T-helper 2 cell treated with Interferon-gamma antibody and Interleukin-4, amounts not matched to agents 100 ng/mL and 5 ng/mL, for 36 hours (primary cell): ENCODE results near the gene TMEM267. TPM values are rescaled to one million over a fixed set of nuclear protein-coding genes. Genes with fewer than 3 reads are reported as not detected.
"Not testable (repeated sequence)": the region's sequence is repeated elsewhere in the genome, so short reads cannot be mapped to it uniquely, and the experiment has no call there.

Source experiments
- intact Hi-C: fragments of 100-400 bp; cut with micrococcal nuclease; formaldehyde crosslinking; loops from one replicate; pipeline ENCODE4 v1.15.1; 2023
- total RNA-seq: library from RNA; stranded (reverse); gene quantifications from 2 replicates; pipeline ENCODE4 v1.2.3, GENCODE V29; 2022

TMEM267 gene
- total RNA-seq, 1 donor from 2014 or later = 16.9 TPM

- intact Hi-C loops = not testable (repeated sequence)
These were observed 18.2 kb downstream of the TMEM267 start for GRCh38 chr5:43465455-43465854.

DNA sequence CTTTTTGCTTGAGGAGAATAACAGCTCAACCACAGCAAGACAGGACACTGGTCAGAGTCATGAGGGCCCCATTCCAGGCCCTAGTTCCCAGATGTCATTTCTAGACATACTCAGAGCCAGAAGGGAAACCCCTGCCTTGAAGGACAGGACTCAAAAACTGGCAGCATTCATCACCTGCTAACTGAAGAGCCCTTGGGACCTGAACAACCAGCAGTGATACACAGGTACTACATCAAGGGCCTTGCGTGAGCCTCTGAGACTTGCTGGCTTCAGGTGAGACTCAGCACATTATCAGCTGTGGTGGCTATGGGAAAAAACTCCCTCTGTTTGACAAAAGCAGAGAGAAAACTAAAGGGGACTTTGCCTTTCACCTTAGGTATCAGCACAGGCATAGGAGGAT lies 22.6 kb downstream of the TMEM267 start:
- intact Hi-C loops = no loop called here

DNA sequence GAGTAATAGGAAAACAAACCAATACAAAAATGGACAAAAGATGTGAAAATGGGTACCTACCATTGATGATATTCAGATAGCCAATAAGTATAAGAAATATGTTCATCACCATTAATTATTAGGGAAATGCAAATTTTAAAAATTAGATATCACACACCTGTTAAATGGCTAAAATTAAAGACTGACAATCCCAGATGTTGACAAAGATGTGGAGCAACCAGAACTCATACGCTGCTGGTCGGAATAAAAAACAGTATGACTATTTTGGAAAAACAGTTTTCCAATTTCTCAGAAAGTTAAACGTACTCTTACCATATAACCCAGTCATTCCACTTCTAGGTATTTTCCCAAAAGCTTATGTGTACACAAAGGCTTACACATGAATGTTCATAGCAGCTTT lies 27.1 kb downstream of the TMEM267 start:
- intact Hi-C loops = no loop called here

DNA sequence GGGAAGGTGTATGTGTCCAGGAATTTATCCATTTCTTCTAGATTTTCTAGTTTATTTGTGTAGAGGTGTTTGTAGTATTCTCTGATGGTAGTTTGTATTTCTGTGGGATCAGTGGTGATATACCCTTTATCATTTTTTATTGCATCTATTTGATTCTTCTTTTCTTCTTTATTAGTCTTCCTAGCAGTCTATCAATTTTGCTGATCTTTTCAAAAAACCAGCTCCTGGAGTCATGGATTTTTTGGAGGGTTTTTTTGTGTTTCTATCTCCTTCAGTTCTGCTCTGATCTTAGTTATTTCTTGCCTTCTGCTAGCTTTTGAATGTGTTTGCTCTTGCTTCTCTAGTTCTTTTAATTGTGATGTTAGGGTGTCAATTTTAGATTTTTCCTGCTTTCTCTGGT lies 42.1 kb downstream of the TMEM267 start:
- intact Hi-C loops = not testable (repeated sequence)

DNA sequence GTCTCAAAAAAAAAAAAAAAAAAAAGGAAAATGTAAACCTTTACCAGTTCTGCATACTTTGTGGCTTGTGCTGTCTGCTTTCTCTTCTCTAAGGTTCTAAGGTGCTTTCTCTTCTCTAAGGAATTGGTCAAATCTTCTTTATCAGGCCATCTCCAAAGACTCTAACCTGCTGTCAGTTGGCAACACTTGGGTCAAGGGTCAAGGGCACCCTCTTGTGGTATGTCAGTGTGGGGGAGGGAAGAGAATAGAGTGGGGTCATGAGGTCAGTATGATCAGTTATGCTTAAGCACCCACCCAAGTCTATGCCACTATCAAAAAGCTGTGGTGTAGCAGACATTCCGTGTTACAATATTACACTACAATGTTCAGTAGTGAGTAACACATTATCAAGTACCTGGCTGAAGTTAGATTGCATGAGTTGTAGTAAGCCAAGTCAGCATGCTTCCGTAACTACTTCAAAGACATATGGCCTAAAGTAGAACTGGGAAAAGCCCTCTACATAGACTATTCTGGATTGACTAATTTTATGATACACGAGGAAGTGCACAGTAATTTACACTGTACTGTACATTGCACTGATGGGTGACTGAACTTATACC lies 46.5 kb downstream of the TMEM267 start:
- intact Hi-C loops = no loop called here

GRCh38 chr5:43433382-43433781 lies 50.3 kb downstream of the TMEM267 start:
- intact Hi-C loops = no loop called here

- intact Hi-C loops = no loop called here
These were observed 50.9 kb downstream of the TMEM267 start for GRCh38 chr5:43432486-43433375.

GRCh38 chr5:43429706-43430105 lies 54.0 kb downstream of the TMEM267 start:
- intact Hi-C loops = no loop called here

DNA sequence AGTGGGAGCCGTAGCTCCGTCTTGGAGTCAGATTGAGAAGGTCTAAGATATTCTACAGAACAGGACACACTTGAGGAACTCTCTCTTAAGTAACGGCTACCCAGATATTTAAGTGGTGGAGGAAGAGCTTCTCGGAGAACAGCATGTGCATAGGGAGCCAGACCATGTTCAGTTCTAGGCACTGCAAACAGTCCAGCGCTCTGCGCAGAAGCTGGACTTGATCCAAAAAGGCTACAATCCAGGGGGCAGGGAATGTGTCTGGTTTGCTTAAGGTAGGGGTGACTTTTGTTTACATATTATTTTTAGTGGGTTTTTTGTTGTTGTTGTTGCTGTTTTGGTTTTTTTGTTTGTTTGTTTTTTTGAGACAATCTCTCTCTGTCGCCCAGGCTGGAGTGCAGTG lies 54.6 kb downstream of the TMEM267 start:
- intact Hi-C loops = no loop called here

- intact Hi-C loops = no loop called here
These were observed 56.4 kb downstream of the TMEM267 start for GRCh38 chr5:43427306-43427705.

- intact Hi-C loops = no loop called here
These were observed 57.7 kb downstream of the TMEM267 start for GRCh38 chr5:43425983-43426382.

GRCh38 chr5:43423086-43423485 lies 60.6 kb downstream of the TMEM267 start:
- intact Hi-C loops = not testable (repeated sequence)

DNA sequence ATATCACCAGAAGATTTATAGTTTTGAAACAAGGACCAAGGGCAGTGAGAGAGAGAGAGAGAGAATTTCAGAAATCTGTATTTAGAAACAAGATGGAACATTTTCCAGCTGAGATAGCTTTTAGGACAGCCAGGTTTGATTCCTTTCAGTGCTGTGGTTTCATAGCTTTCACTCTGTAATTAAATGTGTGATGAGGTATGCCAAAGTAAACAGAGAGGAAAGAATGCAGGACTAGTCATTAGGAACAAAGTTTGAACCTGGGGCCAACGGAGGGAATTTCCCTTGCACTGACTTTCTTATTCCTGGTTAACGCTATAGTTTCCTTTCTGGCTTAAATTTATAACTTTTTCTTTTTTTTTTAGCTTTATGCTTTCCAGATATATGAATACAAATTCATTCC lies 61.5 kb downstream of the TMEM267 start:
- intact Hi-C loops = no loop called here

GRCh38 chr5:43421450-43422133 lies 62.1 kb downstream of the TMEM267 start:
- intact Hi-C loops = no loop called here

DNA sequence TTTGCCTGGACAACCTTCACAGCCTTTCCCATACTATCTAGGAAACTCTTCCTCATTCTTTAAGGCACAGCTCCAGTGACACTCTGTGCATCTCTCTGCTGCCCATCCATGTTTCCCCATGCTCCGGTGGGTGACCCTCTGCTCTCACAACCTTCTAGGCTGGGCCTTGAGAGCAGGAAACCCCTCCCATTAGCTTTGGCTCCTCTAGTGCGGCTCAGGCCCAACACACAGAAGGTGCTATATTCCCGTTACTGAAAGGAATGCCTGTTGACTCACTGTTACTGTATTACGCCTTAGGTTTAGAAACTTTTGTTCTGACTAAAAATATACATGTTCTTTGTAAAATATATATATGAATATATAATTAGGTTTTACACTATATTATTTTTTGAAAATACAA lies 63.4 kb downstream of the TMEM267 start:
- intact Hi-C loops = no loop called here

DNA sequence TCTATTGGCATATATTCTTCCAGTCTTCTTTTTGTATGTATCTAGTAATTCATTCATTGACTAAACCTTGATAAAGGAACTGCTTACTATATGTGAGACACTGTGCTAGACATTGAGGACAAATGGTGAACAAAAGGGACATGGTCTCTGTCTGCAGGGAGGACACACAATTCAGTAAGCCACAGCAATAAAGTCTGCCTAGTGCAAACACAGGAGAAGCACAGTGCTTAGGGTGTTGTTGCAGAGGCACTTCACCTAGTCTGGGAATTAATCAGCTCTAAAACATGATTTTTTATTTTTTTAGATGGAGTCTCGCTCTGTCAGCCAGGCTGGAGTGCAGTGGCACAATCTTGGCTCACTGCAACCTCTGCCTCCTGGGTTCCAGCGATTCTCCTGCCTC lies 65.1 kb downstream of the TMEM267 start:
- intact Hi-C loops = no loop called here

DNA sequence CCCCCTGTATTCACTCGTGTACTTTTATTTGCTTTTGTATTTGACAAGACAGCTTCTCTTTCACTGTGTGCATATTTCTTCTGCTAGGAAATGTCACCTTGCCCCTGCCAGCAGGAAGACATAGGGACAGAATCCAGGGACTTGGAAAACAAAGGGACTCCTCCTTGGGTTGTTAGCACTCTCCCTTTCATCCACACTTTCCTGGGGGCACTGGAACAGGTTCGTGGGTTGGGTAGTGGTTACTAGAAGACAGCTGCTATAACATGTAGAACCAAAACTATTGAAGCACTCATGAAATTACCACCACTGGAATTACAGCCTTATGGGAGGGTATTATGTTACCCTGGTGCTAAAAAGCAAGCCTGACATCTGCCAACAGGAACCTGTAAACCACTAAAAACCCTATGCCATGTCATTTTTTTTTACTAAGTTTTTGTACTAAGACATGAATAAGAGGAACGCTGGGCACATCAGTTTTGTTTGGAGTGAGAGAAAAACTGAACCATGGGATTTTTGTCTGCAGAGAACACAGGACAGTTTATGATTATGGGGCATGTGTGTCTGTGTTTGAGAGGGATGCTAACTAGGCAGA lies 66.8 kb downstream of the TMEM267 start:
- intact Hi-C loops = no loop called here

DNA sequence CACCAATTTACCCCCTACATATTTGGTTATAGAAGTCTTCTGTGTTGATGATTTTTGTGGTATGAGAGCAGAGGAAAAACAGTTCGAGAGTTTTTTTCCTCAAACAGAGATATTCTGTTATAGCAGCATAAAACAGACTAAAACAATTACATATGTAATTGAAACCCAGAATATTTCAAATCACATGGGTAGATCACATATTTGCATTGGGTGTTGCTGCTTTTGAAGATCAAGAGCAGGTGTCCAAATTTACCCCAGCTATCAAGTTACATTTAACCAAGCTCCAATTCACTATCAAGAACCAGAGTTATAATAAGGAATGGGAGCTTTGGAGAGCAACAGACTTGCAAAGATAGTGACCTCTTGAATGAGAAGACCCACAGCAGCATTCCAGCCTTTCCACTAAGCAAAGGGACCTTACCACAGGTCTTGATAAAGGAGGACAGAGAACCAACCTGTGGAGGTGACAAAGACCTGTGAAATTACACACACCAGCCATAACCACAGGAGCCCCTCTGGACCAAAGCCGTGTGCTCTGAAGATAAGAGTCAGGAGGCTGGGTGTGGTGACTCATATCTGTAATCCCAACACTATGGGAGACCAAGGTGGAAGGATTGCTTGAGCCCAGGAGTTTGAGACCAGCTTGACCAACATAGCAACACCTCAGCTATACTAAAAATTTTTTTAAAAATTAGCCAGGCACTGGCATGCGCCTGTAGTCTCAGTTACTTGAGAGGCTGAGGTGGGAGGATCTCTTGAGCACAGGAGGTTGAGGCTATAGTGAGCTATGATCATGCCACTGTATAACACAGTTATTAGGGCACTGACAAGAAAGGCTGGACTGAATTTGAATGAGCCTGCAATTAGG lies 67.5 kb downstream of the TMEM267 start:
- intact Hi-C loops = no loop called here

- intact Hi-C loops = no loop called here
These were observed 69.7 kb downstream of the TMEM267 start for GRCh38 chr5:43413966-43414365.

DNA sequence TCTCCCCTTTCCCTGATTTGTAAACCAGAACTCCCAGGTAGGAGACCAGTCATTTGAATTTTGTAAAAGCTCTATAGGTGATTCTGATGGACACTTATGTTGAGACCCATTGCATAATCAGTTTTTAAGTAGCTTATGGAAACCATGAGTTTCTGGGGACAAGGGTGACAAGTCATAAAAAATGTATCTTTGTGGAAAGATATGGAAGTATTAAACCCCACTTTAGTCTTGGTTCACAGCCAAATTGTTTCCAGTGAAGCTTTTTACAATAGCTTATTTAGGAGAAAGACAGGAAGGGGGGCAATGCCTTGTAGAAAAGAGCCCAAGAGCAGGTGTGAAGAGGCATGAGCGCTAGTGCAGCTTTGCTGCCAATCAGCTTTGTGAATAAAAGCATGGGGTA lies 71.0 kb downstream of the TMEM267 start:
- intact Hi-C loops = no loop called here

DNA sequence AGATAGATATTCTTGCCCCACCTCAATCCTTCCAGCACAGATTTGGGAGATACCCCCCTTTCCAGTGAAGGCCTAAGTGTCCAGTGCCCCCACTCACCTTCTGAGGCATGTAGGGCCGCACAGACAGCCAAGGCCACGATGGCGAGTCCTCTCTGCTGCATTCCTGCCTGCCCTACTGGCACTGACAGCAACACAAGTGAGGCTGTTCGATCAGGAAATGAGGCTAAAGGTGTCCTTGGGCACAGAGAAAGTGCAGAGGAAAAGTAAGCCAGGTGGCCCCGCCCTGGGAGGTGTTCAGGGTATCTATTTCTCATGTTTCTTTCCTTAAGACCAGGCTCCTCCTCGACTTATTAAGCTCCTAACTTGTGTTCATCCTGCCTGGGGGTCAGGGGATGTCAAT lies 71.5 kb downstream of the TMEM267 start, which contains the start of gene CCL28:
Gene CCL28, minus strand, starts transcription at position 236 of the 400 bp plus-strand sequence. Its CDS starts 75 bp downstream, at position 161.
- intact Hi-C loops = no loop called here
